Left ventricle myocardium superior (tissue), 1 donor: Measurements from ENCODE around the gene CHI3L1. TPM values are rescaled to one million over a fixed set of nuclear protein-coding genes. Genes with fewer than 3 reads are reported as not detected.
A peak's percentile ranks its signal among the peaks of the same experiment; 100 is the strongest.

Experiments
- ATAC-seq: fragments of 200-7000 bp; cut with Tn5 transposase; one replicate; pipeline ENCODE4 v1.9.1; 2020; ENCODE audit warnings: mild to moderate bottlenecking, moderate library complexity
- DNase-seq: peaks from one replicate; pipeline ENCODE4 v3.0.0-alpha.2; 2020
- intact Hi-C: fragments of 100-400 bp; cut with micrococcal nuclease; formaldehyde crosslinking; loops from one replicate; pipeline ENCODE4 v1.11.0; 2022
- total RNA-seq: library from RNA; stranded (reverse); fragmentation: NEBNext Ultra II Directional; extraction: Animal tissue kit (Norgen Biotek cat#: 25700); gene quantifications from one replicate; pipeline ENCODE4 v1.2.1, GENCODE V29; 2021
- donor health status: DM: no; HTN: yes; CAD: no; lungs with severe emphysema.

CHI3L1 gene
- total RNA-seq, 1 donor from 2014 or later: 1.0 TPM

- DNase-seq: no peak
- intact Hi-C loops: no loop called here
- ATAC-seq: no peak
These were observed 919 bp downstream of the CHI3L1 start for GRCh38 chr1:203185585-203185984.

GRCh38 chr1:203185061-203185461, 1.4 kb downstream of the CHI3L1 start:
- DNase-seq: no peak
- ATAC-seq: no peak
- intact Hi-C loops: no loop called here

- no peak for DNase-seq
- no peak for ATAC-seq
- intact Hi-C loops: no loop called here
These were observed 2.0 kb downstream of the CHI3L1 start for GRCh38 chr1:203184467-203184866.

GRCh38 chr1:203183828-203184227, 2.7 kb downstream of the CHI3L1 start:
- DNase-seq (no peak), ATAC-seq (no peak)
- intact Hi-C loops: no loop called here

- no peak for DNase-seq
- intact Hi-C loops: no loop called here
- peak; percentile 59 for ATAC-seq
These were observed 4.0 kb downstream of the CHI3L1 start for GRCh38 chr1:203182387-203182953.

- ATAC-seq (no peak), DNase-seq (no peak)
- intact Hi-C loops: no loop called here
These were observed 4.7 kb downstream of the CHI3L1 start for GRCh38 chr1:203181586-203182386.

- no peak for ATAC-seq
- intact Hi-C loops: no loop called here
- no peak for DNase-seq
These were observed 5.7 kb downstream of the CHI3L1 start for GRCh38 chr1:203180611-203181330.

GRCh38 chr1:203179667-203180005, 6.9 kb downstream of the CHI3L1 start:
- intact Hi-C loops: no loop called here
- DNase-seq (no peak), ATAC-seq (no peak)

- ATAC-seq: no peak
These were observed 7.5 kb downstream of the CHI3L1 start for GRCh38 chr1:203178821-203179666.

GRCh38 chr1:203178083-203178482, 8.4 kb downstream of the CHI3L1 start:
- DNase-seq (no peak), ATAC-seq (no peak)
- intact Hi-C loops: no loop called here

More at GRCh38 chr1:203178821-203179666, 7.5 kb downstream of the CHI3L1 start:
- intact Hi-C loops: no loop called here
- DNase-seq: no peak

- intact Hi-C loops: no loop called here
- no peak for ATAC-seq
- no peak for DNase-seq
These were observed 8.9 kb downstream of the CHI3L1 start for GRCh38 chr1:203177470-203178039.

GRCh38 chr1:203177036-203177405, 9.5 kb downstream of the CHI3L1 start:
- intact Hi-C loops: no loop called here
- DNase-seq (no peak), ATAC-seq (no peak)

- DNase-seq (no peak), ATAC-seq (no peak)
- intact Hi-C loops: no loop called here
These were observed 10.1 kb downstream of the CHI3L1 start for GRCh38 chr1:203176273-203177035.

- DNase-seq: peak; percentile 62
- intact Hi-C loops: no loop called here
- peak; percentile 66 for ATAC-seq
These were observed 10.7 kb downstream of the CHI3L1 start for GRCh38 chr1:203175827-203176241.

- intact Hi-C loops: no loop called here
- no peak for ATAC-seq
- no peak for DNase-seq
These were observed 11.2 kb downstream of the CHI3L1 start, which contains the start of gene MYBPH for GRCh38 chr1:203175237-203175826. Gene MYBPH (minus strand): TSS chr1:203175826. CDS start chr1:203175755, 71 bp downstream.

- DNase-seq (no peak), ATAC-seq (no peak)
- intact Hi-C loops: loop anchor here (5.0 kb wide), 1 partner anchor 57 kb away; no protein-coding TSS in a partner anchor
These were observed 12.0 kb downstream of the CHI3L1 start for GRCh38 chr1:203174324-203174985.

- DNase-seq (no peak), ATAC-seq (no peak)
- intact Hi-C loops: loop anchor here (5.0 kb wide), 1 partner anchor 56 kb away; no protein-coding TSS in a partner anchor
These were observed 12.9 kb downstream of the CHI3L1 start for GRCh38 chr1:203173566-203173965.
